Glomerular visceral epithelial cell (primary cell): ENCODE measurements around the gene FAM53A.
"Not testable (repeated sequence)": the region's sequence is repeated elsewhere in the genome, so short reads cannot be mapped to it uniquely, and the experiment has no call there.

Experiments used
- DNase-seq: peaks from one replicate; pipeline ENCODE4 v3.0.0-alpha.2; 2016; ENCODE audit errors: extremely low spot score

FAM53A gene

GRCh38 chr4:1659104-1660043 lies 24.7 kb downstream of the FAM53A start:
- no peak for DNase-seq

GRCh38 chr4:1658581-1658980 lies 25.5 kb downstream of the FAM53A start:
- no peak for DNase-seq

DNA sequence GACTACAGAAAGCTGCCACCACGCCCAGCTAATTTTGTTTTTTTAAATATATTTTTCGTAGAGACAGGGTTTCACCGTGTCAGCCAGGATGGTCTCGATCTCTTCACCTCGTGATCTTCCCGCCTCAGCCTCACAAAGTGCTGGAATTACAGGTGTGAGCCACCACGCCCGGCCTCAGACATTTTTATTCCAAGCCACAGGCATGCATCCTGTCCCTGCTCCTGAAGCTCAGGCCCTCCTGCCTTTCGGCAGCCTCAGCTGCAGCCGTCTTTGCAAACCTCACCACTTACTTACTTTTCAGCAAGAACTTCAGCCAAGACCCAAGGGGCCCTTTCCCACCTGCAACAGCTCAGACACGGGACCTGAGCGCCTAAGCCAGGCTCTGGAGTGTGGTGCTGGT lies 26.0 kb downstream of the FAM53A start:
- no peak for DNase-seq

DNA sequence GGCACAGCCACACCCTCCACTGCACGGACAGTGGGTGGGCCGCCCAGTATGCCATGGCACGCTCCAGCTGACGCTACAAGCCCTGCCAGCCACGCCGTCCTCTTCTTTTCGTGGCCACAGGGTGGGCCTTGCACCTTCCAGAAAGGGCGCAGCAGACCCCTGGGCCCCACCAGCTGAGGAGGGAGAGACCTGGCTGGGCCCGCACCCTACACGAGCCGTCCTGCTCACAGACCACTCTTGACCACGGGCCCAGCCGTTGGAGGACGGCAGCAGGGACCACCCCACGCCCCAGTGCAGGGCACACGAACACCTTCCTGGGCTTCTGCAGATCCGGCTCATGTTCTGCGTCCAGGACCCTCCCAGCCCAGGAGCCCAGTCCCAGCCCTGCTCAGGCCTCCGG lies 27.1 kb downstream of the FAM53A start:
- no peak for DNase-seq

- no peak for DNase-seq
Observed at GRCh38 chr4:1656132-1656531, 28.0 kb downstream of the FAM53A start.

DNA sequence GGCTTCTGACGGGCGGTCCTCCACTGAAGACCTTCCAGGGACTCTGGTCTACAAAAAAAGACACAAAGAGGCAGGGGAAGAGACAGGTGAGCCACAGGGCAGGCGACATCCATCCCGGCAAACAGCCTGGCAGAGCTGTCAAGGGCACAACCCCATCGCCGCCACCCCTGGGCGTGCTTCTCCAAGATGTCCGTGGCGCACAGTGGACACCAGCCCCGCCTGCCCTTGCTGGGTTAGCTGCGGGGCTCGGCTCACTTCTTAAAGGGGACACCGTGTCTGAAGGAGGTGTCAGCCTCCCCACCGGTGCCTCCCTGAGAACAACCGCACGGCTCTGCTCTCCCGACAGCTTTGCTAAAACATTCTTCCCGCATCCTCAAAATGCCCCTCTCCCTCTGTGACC lies 28.4 kb downstream of the FAM53A start:
- DNase-seq, result no peak

GRCh38 chr4:1655081-1655480 lies 29.0 kb downstream of the FAM53A start:
- DNase-seq, result no peak

DNA sequence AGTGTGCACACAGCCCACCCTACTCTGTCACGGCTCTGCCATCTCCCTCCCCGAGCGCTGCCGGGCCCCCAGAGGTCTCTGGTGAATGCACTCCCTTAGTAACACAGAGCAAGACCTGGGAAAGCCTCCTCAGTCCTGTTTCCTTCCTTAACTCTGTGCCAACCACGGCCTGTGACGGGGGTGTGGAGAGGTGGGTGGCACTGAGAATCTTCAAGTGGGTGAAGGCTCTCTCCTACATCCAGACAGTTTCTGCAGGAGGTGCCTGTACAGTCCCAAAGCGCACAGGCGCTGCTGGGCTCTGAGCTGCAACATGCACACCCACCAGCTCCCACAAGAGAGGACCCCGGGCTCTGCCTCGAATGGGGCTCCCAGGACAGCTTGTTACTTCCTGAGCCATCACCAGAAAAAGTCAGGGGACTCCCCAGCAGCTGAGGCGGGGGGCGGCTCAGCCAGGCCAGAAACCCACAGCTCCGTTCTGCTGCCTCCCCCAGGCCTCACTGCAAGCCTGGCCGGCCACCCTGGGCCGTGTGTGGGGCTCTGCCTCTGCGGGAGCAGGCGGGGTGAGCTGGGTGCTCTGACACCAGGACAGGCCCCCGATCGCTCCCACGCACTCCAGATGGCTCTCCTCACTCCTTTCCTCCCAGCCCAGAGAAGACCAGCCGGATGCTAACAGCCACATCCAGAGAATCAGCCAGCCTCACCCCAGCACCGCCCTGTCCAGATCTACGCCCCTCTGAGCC lies 29.7 kb downstream of the FAM53A start:
- no peak for DNase-seq

- DNase-seq, result no peak
Observed at GRCh38 chr4:1653776-1654175, 30.3 kb downstream of the FAM53A start.

GRCh38 chr4:1652088-1652487 lies 32.0 kb downstream of the FAM53A start:
- DNase-seq, result no peak

DNA sequence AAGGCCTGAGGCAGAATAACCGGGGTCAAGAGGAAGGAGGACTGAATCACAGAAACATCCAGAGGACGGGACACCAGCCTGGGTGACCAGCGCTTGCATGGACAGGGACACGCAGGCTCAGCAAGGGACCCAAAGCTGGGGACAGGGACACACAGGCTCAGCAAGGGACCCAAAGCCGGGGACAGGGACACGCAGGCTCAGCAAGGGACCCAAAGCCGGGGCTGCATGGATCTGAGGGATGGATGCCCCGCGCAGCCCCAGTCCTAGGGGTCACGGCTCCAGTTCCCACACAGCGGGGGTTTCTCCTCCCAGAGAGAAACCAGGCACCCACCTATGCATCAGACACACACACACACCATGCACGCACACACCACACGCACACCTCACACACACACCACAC lies 32.5 kb downstream of the FAM53A start:
- no peak for DNase-seq

GRCh38 chr4:1648962-1649361 lies 35.2 kb downstream of the FAM53A start:
- DNase-seq, result no peak

GRCh38 chr4:1647432-1647831 lies 36.7 kb downstream of the FAM53A start:
- no peak for DNase-seq

DNA sequence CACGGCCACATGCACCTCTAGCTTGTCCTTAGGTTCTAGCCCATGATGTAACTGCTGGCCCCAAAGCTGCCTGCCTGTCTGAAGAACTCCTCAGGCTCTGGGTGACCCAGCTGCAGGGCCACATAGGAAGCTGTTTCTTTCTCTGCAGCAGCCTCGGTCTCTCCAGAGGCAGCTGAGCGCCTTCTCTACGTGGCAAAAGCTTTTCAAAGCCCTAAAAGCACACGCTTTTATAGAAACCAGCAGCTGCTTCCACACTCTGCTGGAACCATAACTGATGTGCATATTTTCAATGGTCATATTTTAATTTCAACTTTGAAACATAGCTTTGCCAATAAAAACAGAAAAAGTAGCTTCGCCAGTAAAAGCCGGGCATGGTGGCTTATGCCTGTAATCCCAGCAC lies 37.4 kb downstream of the FAM53A start:
- DNase-seq, result no peak

DNA sequence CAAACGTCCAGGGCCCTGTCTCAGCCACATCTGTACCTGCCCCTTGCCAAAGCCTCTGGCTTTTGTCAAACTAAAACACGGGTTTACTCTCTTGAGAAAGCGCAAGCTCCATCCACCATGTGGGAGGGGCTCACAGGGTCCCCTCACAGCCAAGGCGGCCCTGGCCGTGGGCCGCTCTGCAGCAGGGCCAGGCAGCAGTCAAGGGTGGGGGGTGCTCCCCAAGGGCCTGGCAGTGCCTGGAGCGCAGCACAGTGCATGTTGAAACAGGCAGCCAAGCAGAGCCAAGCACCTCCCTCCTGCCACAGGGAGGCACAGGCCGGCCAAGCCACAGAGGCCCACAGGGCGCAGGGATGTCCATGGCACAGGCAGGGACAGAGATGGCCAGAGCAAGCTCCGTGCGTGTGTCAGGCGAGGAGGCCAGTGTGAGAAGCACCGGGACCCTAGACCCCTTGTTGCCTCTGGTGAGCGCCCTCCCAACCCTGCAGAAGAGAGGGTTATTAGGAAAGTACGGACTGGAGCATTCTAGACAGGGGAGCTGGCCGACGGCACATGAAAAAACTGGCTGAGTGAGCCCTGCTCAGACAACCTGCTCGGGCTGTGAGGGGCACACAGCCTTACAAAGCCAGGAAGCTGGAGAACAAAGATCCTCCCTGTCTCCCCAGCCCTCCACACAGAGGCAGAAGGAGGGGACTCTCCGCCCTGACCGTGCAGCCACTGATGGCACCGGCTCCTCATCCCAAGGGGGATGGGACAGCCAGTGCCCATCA lies 39.0 kb downstream of the FAM53A start:
- no peak for DNase-seq

DNA sequence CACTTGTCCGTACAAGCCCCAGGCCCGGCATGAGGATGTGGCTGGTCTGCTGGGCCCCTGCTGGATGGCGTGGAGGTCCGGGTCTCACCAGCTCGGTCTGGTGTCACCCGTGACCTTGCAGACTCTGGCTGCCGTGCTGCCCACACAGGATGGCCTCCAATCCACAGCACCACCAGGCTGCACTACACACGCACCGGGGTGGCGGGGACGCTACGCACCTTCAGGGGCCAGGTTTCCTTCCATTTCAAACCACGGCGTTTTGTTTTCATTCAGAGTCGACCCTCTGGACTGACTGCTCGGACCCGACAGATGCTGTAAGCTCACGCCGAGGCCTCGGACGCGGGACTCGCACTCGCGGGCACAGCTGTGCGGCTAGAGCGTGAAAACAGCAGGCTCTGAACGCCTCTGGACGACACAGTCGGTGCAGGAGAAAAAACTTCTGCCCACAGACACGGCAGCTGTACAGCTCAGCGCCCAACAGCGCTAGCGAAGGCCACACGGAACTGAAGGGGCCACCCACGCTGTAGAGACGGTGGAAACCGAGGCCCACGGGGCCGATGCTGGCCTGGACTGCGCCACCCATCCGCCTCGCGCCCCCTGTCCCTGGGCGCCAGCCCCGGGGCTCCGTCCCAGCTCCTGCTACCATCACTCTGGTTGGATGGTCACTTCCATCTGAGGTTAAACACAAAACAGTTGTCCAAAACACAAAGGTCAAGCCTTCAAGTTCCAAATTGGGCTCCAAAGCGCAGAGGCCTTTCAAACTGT lies 40.0 kb downstream of the FAM53A start:
- no peak for DNase-seq

DNA sequence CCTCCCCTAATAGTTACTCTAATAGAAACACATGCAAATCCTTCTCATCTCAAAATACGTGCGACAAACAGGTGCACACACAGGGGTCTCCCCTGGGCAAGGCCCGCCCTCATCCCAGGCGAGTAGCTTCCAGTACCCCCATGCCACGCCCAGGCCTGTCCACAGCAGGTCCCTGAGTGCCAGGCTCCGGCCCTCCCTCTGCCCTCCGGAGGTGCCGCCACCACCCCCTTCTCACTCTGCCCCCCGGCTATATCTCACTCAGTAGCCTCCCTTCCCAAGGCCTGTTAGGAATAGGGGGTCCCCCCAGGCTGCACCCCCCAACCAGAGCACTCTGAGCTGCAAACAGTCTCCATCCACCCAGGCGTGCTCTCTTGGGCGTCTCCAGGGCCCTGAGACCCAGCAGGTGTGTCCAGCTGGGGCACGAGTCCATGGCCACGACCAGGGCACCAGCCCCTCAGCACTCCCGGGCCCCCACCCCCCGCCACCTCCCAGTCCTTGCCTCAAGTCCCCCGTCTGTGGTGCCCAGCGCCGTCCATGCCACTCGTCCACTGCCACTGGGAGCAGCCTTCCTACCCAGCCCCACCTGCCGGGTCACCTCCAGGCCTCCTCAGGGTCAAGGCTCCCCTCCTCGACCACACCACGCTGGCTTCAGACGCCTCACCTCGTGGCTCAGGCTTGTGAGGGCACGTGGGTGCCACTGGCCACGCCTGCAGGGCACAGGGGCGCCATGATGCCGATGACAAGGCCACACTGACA lies 41.7 kb downstream of the FAM53A start:
- no peak for DNase-seq

GRCh38 chr4:1641671-1642070 lies 42.4 kb downstream of the FAM53A start:
- no peak for DNase-seq

DNA sequence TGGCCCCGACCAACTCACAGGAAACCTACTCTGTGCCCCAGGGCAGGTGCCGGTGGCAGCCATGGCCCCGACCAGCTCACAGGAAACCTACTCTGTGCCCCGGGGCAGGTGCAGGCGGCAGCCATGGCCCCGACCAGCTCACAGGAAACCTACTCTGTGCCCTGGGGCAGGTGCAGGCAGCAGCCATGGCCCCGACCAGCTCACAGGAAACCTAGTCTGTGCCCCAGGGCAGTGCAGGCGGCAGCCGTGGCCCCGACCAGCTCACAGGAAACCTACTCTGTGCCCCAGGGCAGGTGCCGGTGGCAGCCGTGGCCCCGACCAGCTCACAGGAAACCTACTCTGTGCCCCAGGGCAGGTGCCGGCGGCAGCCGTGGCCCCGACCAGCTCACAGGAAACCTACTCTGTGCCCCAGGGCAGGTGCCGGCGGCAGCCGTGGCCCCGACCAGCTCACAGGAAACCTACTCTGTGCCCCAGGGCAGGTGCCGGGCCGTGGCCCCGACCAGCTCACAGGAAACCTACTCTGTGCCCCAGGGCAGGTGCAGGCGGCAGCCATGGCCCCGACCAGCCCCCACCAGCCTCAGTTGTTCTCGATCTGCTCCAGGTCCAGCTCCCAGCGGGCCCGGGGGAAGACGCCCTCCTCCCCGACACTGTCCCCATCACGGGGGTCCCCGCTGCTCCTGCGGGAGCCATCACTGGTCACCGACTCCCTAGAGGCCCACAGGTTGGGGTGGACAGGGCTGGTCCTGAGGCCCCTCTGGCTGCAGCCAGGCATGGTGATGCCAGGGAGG lies 43.2 kb downstream of the FAM53A start:
- not testable (repeated sequence) for DNase-seq

DNA sequence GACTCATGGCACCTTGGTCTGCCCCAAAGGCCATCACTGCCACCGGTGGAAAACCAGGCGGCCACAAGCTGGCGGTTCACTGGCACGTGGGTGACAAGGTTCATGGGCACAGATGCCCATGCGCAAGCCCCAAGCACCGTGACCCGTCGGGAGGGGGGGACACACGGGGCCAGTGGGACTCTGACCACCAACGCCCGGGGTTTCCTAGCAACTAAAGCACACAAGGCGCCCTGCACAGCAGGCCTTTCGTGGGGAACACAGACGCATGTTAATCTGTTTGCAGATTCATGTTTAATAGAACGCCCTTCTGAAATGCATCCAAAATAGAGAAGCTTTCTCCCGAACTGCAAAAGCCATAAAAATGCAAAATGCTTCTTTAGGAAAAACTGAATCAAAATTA lies 43.9 kb downstream of the FAM53A start:
- no peak for DNase-seq
